GM19043 (cell line): Measurements from ENCODE around the gene YIPF2.
"Not testable (repeated sequence)": the region's sequence is repeated elsewhere in the genome, so short reads cannot be mapped to it uniquely, and the experiment has no call there.

Experiments
- ATAC-seq: cut with Tn5 transposase; IDR thresholded peaks from one replicate; pipeline ENCODE4 v1.9.1; 2021; ENCODE audit warnings: low read depth; ENCODE audit not compliant: unreplicated experiment

Gene YIPF2

DNA sequence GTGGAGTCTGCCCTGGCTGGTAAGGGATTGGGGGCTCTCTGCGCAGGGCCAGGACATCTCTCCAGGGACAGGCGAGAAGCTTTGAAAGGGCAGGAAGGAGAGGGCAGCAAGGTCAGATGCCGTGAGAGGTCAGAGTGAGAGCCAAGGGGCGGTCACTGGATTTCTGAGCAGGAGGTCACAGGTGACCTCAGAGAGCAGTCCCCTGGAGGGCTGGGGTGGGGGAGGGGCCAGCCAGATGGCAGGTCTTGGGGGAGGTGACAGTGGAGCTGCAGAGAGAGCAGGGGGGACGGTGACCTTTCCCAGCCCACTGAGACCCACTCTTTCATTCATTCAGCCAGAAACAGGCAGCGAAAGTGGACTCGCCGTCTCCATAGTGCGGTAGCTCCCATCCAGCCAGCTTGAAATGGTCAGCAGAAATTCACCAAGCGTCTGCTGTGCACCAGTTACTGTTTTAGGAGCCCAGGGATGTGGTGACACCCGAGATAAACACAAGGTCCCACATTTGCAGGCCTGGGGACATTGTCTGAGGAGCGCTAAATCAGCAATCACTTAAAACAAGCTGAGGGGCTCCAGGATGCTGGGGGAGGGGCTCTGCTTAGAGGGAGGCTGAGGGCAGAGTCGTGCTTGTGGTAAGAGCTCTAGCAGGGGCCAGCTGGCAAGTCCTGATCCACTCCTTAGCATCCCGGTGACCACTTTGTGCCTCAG lies 46.9 kb downstream of the YIPF2 start:
- no peak for ATAC-seq

DNA sequence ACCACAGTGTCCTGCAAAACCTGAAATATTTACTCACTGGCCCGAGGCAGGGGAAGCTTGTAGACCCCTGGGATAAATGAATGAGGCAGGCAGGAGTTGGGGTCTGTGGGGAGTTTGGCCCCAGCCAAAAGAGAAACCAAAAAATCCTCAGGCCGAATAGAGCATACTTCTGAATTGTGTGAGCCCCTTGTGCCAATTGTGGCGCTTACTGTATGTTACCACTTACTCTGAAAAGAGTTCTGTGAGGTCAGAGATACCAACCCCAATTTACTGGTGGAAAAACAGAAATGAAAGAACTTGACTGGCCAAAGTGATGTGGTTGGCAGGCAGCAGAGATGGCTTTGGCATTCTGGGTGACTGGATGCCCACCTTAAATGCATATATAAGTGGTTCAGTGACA lies 50.2 kb downstream of the YIPF2 start:
- no peak for ATAC-seq

DNA sequence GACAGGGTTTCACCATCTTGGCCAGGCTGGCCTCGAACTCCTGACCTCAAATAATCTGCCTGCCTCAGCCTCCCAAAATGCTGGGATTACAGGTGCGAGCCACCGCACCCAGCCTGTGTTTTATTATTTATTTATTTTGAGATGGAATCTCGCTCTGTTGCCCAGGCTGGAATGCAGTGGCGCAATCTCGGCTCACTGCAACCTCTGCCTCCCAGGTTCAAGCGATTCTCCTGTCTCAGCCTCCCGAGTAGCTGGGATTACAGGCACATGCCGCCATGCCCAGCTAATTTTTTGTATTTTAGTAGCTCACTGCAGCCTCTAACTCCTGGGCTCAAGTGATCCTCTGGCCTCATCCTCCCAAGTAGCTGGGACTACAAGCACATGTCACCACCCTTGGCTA lies 50.8 kb downstream of the YIPF2 start:
- not testable (repeated sequence) for ATAC-seq

DNA sequence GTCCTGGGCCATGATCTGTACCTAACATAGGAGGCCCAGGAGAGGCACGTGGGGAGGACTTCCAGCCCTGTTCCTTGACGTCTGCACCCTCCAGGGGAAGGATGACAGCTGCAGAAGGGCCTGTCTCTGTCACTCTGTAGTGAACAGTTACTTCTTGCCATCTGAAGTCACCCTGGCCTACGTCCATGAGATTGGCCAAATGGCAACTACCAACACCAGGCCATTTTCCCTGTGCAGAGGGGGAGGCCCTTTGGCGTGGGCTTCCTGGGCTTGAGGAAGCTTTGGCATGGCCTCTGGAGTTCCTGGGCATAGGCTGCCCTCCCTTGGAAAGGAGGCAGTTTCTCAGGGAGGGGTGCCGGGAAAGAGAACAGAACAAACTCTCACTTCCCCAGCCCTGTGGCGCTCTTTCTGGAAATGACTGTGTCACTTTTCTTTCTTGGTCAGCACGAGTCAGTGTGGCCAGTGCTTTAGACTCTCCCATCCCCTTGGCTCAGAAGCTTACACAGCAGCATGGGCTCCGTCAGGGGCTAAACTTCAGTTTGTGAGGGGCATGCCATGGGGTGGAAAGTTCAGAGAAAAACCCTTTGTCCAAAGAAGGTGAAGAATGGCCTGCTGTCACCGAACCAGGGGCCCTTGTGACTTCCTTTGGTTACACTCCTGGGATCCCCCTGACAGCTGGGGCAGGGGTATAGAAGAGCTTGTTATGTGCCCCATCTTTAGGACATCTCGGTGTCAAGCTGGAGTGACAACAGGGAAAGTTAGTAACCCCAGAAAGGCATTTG lies 51.8 kb downstream of the YIPF2 start:
- ATAC-seq, result peak; percentile 49

DNA sequence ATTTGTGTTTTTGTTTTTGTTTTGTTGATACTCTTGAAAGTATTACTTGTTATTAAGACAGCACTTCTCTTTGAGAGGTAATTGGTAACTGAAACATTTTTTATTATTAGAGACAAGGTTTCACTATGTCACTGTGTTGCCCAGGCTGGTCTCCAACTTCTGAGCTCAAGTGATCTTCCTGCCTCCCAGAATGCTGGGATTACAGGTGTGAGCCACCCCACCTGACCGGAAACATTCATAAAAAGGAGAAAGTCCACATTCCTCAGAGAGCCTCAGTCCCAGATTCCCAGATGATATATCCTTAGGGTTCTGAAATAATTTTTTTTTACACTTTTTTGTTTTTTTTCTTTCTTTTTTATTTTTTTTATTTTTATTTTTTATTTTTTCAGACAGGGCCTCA lies 54.4 kb downstream of the YIPF2 start:
- ATAC-seq, result no peak

DNA sequence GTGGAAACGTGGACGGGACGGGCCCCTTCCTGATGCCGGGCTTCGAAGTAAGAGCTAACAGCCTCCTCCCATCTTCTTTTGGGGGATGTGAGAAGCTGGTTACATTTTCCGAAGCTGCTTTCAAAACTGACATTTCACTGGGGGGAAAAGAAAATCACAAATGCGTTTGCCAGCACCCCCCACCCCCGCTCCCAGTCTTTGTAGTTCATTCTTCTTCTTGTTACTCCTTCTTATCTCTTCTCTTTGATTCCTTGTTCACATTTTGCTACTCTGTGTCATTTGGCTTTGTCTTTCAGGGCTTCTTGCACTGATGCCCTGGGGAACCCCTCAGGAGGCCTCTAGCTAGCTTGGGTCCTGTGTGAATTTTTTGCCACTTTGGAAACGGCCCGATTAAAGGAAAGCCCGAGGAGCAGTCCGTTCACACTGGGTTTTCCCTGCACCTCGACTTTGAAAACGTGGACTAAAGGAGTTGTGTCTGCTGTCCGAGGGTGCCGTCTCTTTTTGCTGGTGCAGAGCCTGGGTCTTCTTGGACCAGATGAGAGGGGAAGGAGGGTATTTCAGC lies 55.8 kb downstream of the YIPF2 start:
- ATAC-seq, result no peak
